Activated T-helper 9 cell treated with anti-CD3 and anti-CD28 coated beads, Interleukin-2, amount 50 U/mL, for 16 hours (primary cell): ENCODE data around the gene HOXC13.

Source experiments
- DNase-seq: peaks from one replicate; pipeline ENCODE4 v3.0.0-alpha.2; 2020; ENCODE audit warnings: low read depth

The HOXC13 gene

DNA sequence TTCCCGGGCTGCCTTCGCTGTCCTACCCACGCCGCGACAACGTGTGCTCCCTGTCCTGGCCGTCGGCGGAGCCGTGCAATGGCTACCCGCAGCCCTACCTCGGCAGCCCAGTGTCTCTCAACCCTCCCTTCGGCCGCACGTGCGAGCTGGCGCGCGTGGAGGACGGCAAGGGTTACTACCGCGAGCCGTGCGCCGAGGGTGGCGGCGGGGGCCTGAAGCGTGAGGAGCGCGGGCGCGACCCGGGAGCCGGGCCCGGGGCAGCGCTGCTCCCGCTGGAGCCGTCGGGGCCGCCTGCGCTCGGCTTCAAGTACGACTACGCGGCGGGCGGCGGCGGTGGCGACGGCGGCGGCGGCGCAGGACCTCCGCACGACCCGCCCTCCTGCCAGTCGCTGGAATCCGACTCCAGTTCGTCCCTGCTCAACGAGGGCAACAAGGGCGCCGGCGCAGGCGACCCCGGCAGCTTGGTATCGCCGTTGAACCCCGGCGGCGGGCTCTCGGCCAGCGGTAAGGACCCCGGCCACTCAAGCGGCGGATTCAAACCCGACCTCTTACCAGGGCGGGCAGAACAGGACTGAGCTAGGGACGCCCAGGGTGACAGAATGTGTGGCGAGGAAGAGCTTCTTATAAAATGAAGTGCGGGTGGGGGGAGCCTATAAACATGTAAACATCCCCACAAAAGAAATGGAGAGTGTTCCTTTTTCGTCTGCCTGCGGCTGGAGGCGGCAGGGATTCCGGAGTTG lies 16.6 kb downstream of the HOXC13 start:
- DNase-seq: no peak

DNA sequence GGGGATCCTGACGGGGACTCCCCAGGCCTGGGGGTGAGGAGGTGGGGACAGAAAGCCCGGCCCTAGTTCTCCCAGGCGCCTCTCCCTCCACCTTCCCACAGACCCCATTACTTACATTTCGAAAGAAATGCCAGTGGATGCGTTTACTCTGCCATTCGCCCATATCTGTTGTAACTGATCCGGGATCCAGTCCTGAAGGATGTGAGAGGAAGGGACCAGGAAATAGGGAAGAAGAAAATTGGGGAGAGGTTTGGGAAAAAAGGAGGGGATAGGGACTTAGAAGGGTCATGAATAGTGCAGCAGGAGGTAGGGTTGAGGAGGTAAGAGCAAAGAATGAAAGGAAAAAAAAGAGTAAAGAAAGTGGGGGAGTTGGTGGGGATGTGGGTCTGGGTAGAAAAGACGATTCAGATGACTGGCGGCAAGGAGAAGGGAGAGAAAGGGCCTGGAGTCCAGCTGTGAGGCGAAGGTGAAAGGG lies 17.2 kb downstream of the HOXC13 start:
- DNase-seq: no peak

DNA sequence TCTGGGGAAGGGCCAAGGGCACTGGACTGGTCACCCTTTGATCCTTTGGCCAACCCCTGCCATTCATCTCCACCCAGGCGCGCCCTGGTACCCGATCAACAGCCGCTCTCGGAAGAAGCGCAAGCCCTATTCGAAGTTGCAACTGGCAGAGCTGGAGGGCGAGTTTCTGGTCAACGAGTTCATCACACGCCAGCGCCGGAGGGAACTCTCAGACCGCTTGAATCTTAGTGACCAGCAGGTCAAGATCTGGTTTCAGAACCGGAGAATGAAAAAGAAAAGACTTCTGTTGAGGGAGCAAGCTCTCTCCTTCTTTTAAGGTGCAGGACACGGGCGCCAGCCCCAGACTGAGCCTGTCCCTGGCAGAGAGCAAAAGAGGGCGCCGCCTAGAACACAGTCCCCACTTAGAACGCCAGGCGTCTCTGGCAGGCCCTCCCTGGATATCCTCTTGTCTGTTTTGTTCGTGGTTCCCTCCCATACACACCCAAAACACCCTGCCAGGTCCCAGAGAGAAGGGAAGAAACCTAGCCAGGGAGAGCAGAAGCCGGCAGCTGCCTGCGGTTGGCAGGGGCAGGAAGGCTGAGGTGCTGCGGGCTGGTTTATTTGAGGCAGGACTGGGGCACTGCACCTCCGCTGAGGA lies 17.7 kb downstream of the HOXC13 start:
- DNase-seq: no peak

DNA sequence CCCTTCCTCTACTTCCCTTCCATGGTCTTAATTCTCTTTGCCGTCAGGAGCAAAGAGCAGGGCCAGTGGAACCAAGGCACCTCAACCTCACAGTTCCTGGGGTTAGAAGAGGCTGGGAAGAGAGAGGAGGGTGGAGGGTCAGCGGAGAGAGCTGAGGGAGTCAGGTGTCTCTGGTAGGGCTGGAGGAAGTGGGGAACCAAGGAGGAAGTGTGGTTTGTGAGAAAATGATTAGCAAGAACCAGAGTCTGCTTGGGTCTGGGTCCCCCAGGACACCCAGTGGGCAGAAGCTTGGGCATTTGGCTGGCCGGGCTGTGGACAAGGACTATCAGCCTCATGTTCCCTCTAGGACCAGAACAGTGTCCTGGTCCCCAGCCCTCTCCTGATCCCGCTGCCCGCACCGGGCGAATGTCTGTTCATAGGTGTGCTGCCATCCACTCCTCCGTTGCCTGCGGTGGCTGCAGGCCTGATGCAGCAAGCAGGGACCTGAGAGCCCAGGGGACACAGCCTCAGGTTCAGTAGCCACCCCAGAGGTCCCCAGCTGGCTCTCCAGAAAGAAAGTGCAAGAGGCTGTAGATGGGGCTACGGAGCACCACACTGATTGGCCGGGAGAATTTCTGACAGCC lies 18.4 kb downstream of the HOXC13 start:
- no peak for DNase-seq

DNA sequence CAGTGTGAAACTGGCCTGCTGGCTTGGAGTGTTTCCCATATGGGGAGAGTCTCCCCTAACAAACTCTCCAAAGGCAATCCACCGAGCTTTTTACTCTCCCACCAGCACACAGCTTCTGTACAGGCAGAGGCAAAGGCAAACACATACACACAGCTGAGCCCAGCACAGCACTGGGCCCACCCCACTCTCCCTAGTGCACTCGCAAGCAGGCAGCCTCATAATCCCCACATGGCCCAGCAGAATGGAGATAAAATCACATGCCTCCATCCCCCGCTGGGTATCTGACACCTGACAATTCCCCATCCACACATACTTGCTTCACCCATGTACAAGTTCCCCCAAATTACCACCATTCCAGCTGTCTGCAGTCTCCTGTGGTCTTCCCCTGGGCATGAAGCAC lies 19.5 kb downstream of the HOXC13 start:
- DNase-seq: no peak

DNA sequence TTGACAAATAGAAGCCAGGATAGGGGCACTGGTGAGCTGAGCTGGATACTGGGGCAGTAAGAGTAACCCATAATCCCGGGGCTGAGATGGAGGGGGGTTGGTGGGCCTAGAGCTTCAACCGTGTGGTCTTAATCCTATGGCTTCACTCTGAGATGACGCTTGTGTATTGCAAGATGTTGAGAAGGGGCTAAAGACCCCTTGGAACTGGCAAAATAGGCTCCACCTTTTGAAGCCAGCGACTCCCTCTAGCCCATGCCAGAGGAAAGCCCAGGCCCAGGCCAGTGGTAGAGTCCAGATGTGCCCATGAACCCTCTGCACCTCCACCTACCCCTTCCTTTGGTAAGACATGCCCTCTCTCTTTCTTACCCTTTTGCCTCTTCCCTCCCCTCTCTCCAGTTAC lies 20.7 kb downstream of the HOXC13 start:
- no peak for DNase-seq

DNA sequence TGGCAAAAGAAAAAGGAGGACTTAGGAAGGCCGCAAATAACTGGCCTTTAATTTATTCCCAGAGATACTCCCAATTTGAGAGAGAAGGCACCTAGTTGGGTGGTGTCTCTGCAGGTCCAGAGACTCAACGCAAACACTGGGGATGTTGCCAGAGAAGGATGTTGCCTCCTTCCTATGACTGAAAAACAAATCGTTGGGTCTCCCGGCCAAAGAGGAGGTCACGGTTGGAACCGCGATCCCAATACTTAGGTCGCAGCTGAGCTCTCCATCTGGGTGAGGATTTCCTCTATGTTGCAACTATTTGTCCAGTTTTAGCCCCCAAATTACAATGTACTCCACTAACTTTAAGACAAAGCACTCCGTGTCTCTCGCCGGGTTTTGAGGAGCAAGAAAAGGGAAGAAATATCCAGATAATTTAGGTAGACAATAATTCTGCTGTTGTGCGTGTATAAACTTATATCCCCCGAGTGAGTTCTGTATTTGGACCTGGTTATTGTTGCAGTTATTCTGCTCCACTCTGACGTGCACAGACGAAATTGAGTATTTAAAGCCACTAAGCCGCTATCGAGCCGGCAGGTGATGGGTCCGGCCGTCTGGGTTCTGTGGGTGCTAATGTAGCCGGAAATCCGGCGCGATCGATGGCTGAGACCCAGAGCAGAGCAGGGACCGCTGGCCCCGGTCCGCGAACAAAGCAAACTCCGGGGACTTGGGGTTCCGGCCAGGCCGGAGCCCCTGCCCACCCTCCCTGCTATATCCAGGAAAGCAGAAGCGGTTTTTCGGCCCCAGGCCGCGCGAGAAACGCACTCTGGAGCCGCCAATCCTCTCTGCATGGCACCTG lies 21.8 kb downstream of the HOXC13 start:
- no peak for DNase-seq

DNA sequence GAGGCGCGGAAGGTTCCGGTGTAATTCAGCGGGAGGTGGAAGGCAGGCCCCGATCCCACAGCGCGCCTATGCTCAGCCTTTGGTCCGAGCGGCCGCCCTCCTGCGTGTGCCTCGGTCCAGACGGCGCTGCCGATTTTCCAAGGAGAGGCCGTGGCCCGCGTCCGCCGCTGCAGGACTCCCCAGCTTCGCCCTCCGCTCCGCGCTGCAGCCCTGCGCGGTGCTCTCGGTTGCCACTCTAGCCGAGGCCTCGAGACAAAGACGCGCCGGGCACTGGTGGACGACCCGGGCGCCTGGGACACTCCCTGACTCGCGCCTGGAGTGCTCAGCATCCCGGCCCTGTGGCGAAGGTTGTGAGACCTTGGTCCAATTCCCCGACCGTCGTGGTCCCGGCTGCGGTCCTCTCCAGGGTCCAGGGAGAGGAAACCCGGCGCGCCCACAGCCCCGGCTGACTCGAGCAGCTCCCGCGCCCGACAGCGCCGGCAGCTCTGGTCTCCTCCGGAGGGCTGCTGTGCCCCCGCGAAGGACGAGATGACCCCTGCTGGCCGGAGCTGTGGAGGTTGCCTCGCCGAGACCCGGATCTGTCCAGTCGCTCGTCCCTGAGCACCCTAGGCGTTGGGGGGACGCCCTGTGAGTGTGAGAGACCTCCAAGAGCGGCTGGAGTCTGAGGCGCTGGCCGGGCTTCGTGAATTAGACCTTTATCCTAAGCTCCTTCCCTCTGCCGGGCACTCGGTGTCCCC lies 22.6 kb downstream of the HOXC13 start:
- DNase-seq: no peak

DNA sequence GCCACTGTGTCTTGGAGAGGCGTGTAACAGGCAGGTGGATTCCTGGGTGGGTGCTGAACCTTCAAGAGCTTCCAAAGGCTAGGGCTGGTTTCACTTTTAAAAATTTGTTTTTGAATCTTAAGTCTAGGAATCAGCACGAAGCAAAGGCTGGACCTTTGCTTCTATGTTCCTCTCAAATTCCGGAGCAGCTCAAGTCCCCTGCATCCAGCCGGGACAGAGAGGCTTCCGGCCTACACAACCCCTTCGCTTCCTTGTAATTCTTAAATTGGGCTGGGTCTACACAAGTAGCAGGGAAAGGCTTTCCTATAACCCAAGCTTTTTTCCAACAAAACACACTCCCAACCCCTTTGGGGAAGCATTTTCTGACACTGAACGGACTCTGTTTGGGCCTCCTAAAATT lies 24.4 kb downstream of the HOXC13 start:
- DNase-seq: no peak

DNA sequence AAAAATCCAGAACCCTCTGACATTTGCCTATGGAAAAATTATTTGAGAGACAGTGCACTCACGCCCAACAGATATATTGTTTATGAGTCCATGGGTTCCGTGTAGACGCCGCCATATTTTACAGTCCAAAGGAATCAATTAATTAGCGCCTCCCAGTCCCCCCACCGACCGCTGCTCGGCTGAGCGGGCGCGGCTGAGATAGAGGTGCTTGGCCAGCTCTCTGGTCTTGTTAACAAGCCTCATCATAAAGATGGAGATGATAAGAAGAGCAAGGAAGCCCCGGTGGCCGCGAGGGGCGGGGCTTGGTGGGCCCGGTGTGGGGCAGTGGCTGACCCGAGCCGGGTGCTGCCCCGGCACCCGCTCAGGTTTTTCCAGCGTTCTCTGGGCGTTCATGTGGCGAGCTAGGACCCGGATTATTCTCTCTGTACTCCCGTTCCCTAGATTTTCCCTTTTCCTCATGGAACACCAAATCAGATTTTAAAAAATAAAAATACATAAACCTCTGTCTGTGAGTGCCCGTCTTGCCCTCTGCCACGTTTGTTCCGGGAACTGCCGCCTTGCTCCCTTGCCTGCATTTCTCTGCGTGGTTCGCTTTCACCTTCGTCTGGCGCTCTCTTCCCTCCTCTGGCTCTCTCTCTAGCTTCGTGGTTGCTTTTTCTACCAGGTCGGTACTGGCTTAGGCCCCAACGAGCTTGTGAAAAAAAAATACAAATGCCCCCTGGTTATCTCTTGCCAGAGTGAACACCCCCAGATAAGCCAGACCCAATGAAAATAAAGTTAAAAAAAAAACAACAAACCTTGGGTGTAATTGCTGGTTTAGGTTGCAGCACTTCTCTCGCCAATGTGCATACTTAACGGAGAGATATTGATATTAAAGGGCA lies 25.0 kb downstream of the HOXC13 start:
- no peak for DNase-seq

DNA sequence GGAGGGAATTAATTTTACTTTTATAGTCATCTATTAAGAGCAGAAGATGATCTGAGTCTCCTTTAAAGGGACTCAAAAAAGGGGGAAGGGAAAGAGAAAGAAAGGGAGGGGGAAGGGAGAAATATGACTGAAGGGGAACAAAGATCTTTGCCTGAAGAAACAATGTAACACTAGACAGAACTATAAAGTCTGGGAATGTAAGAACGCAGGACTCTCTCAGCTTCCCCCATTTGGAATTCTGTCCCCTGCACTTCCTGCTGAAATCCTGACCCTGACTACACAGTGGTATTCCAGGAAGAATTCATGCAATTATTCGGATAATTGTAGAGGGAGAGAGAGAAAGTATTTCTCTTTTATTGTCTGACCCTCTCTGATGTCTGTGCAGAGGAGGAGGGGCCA lies 25.7 kb downstream of the HOXC13 start:
- no peak for DNase-seq

DNA sequence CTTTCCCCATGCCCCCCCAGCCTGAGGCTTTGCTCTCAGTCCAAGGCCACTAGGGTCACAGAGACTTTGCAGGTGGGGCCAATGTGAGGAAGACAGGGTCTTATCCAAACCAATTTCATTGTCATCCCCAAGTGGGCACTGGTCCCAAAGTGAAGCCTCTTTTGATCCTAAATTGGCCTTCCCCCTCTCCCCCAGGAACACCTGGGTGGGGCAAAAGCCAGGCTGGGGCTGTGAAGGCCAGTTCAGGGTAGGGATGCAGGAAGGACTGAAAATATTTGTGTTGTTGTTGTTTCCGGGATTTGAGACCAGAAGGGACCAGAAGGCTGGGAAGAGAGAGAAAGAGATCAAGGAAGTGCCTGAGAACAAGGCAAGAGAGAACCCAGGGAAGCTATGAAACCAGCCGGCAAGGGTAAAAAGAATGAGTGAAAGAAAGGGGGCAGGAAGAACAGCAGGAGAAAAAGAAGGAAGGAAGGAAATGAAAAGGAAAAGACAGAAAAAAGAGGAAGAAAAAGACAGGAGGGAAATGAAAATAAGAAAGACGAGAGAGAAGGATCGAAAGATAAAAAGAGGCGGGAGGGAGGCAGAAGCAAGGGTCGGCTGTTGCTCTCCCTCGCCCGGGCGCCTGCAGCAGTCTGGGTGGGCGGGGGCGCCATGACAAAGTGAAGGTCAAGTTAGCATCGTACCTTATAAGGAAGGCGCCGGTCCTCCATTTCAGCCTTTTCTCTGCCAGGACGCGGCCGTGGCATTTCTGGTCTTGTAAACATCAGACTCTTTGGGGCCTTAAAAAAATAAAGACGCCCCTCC lies 26.9 kb downstream of the HOXC13 start:
- DNase-seq: no peak

DNA sequence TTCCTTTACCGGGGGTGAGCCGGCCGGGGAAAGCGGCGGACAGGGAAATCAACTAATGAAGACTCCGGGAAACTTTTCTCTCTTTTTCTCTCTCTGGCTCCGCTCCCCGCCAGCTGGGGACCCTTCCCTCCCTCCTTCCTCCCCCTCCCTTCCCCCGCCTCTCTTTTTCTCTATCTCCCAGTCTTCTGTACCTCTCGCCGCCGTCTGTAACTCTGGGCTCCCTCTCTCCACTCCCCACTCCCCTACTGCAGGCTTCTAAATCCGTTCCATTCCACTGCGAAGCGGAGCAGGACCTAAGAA lies 27.4 kb downstream of the HOXC13 start:
- no peak for DNase-seq

DNA sequence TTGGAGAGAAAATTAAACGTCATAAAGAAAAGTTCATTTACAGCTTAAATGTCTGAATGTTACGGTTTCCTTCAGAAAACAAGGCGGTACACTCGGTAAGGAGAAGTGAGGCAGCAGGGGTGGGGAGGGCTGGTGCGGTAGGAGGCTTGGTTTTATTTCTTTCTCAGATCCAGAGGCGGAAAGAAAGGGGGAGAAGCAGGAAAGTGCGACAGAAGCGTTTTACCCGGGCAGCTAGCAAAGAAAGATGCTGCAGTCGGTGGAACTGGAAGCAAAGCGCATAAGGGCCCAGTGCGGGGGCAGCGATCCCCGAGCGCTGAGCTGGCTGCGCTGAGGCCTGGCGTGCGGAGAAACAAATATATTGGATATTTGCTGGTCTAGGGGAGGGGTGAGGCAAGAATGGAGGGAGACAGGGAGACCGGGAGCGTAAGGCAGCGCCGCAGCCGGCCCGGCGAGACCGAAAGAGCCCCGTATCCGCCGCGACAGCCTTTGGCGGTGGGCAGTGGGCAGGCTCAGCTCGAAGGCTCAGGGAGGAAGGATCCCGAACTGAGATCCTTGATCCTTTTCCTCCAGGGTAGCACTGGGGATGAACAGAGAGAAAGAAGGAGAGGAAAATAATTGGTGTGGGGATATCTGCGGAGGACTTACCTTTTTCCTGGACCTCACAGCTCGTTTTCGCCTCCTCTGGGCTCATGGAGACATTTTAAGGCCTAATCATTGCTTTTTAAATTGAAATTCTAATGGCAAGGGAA lies 27.9 kb downstream of the HOXC13 start:
- DNase-seq: no peak

DNA sequence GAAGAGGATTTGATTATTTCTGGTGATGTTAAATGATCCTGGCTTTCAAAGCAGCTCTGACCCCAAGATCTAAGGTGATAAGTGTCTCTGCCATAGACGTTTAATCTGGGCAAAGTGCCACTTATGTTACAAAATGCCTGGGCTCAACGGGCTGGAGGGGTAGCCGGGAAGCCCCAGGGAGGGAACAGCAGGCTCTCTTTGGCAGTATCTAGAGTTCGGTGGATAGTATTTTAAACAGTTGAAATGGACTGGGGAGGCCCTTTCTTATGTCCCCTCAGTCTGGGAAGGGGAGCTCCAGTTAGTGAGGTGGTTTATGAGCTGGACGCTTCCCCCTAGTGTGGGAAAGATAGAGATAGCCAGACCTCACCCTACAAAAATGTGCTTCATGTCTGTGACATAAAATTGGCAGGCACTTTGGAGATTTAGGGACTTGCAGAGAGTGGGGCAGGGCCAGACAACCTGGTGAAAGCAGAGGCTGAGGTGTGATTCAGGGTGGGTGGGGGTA lies 28.8 kb downstream of the HOXC13 start:
- DNase-seq: no peak

DNA sequence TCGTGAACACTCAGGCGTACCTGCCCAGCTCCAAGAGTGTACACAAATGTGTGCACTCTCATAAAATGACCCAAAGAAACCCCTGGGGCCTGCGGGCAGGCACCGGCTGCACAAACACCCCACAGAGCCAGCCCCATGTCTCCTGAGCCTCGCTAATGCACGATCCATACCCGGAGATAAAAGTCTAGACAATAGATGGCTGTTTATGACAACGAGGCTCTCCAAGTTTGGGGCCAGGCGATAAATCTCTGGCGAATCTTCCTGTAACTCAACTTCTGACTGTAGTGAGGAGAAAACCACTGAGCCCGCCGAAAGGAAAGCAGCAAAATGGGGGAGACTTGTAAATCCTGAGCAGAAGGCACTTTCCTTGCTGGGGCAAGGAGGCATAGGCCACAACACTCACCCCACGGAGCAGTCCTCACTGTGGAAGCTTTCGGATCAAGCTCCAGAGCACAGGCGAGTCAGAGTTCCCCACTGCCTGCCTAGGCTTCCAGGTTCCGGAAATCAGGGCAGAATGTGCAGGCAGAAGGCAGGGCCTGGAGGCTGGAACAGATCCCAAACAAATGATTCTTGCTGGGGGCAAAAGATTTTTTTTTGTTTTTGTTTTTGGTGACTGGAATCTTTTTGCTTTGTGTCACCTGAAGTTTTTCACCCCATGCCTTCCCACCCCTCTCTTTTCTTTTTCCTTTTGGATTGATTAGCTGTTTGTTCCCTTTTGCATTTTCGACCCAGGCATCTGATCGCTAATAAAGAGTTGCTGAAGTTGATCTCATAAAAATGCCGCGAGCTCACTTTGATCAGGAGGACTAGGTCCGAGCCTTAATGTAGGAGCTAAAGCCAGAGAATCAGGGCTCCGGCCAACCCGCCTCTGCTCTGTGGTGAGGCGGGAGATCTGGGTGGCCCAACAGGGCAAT lies 29.8 kb downstream of the HOXC13 start:
- no peak for DNase-seq

DNA sequence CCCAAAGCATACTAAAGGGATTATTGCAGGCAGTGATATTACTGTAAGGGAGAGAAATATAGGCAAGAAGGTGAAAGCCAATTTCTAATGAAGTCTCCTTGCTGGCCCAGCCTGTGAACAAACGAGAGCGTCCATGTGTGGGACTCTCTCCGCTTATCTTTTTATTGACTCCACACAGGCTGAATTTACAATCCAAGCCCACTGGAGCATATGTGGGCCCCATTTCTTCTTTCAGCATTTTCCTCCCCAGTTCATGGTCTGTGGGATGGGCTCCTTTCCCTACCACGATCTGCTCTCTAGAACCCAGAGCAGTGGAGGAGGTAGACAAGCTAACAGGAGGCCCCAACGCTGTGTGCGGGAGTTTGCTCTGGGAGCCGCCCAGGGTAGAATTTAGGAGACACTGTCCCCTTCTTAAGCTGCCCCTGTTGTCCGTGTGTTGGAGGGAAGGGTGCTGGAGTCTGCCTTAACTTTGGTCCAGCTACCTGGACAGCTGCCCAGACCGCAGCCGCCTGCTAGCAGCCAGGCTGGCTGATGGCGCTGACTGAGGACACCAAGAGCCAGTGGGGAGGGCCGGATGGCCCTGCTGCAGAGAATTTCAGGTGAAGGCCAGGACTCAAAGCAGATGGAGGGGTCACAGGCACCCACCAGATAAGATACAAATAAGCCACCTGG lies 31.1 kb downstream of the HOXC13 start:
- no peak for DNase-seq

DNA sequence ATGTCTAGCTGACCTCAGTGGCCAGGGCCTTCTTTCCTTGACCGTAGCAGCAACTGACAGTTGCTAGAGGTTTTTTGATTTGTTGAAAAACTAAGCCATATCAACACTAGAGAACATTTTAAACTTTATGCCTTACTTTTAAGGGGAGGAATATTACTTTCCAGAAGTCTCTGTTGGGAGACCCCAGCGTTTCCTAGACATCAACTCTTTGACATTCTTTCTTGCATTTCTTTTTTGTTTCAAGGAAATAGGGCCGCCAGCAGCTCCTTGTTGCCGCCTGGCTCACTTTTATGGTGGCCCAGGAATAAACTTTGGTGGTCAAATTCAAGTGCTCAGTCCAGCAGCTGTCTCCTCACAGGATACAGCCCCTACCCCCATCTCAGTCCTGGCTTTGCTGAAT lies 31.8 kb downstream of the HOXC13 start:
- DNase-seq: no peak
